Upper lobe of left lung (tissue), 6 donors: ENCODE measurements around the gene MT1H. TPM values are rescaled to one million over a fixed set of nuclear protein-coding genes. Genes with fewer than 3 reads are reported as not detected.

Experiments used
- ATAC-seq, 2 donors: fragments of 200-7000 bp; cut with Tn5 transposase; one replicate each; pipeline ENCODE4 v1.9.1; 2022; ENCODE audit warnings: mild to moderate bottlenecking in 2 of 2, moderate library complexity in 2 of 2; ENCODE audit not compliant: low FRiP score in 2 of 2
- DNase-seq, 2 donors: peaks; one replicate each; pipeline ENCODE4 v3.0.0-alpha.2; 2019 to 2020
- H3K27ac ChIP-seq, 4 donors: fragments of 200-600 bp; sonication (generic); one replicate each; pipeline ENCODE4 v1.5.1; 2016 to 2019
- H3K27me3 ChIP-seq, 4 donors: fragments of 200-600 bp; sonication (generic); one replicate each; pipeline ENCODE4 v1.5.1; 2017 to 2019
- H3K36me3 ChIP-seq, 4 donors: fragments of 200-600 bp; sonication (generic); one replicate each; pipeline ENCODE4 v1.5.1; 2016 to 2019
- H3K4me1 ChIP-seq, 4 donors: fragments of 200-600 bp; sonication (generic); one replicate each; pipeline ENCODE4 v1.5.1; 2018 to 2019
- H3K4me3 ChIP-seq, 4 donors: fragments of 200-600 bp; sonication (generic); one replicate each; pipeline ENCODE4 v1.5.1; 2017 to 2019; ENCODE audit warnings: mild to moderate bottlenecking in 2 of 4, moderate library complexity in 1 of 4
- H3K9me3 ChIP-seq, 4 donors: fragments of 200-600 bp; sonication (generic); one replicate each; pipeline ENCODE4 v1.5.1; 2018 to 2019
- EP300 ChIP-seq, 4 donors: sonication (generic); formaldehyde crosslinking; IDR thresholded peaks; one replicate each; pipeline ENCODE4 v1.5.1; 2017; ENCODE audit warnings: antibody characterized with exemption in 4 of 4, control low read depth in 2 of 4
- POLR2A ChIP-seq, 4 donors: fragments of 450-650 bp; IDR thresholded peaks; one replicate each; pipeline ENCODE4 v1.5.1; 2016 to 2017; ENCODE audit warnings: antibody characterized with exemption in 4 of 4, mild to moderate bottlenecking in 2 of 4
- POLR2AphosphoS5 ChIP-seq, 2 donors: sonication (generic); formaldehyde crosslinking; IDR thresholded peaks; one replicate each; pipeline ENCODE4 v1.5.1; 2017; ENCODE audit warnings: antibody characterized with exemption in 2 of 2
- WGBS, 2 donors: methylation state at CpG; one replicate each; pipeline ENCODE4 v1.1.5; 2017 to 2018; 5-methylcytosine and 5-hydroxymethylcytosine counted together
- total RNA-seq, 6 donors: library from RNA; depleted of rRNA in 4 of 6; stranded (reverse); fragments of >200 nt in 4 of 6; gene quantifications; one replicate each; pipeline versions ENCODE4 v1.1.0 to v1.2.1, GENCODE V29; 2016 to 2021
- TF ChIP-seq, protein P1 (sequence below), 6 experiments: fragments of 450-650 bp in 4 of 6; fragments of 200-600 bp in 2 of 6; sonication (generic) in 2 of 6; IDR thresholded peaks; one replicate each; pipeline ENCODE4 v1.5.1; 2016 to 2019; ENCODE audit warnings: antibody characterized with exemption in 6 of 6
- donor health status: DM: no; HTN: no; CAD: no; lungs with moderate emphysema.
- donor health status: DM: no; HTN: yes; CAD: no; lungs with severe emphysema.

Gene MT1H
- total RNA-seq, 6 donors from 2014 or later, result 2.9 to 9.3 TPM; not detected in 4

DNA sequence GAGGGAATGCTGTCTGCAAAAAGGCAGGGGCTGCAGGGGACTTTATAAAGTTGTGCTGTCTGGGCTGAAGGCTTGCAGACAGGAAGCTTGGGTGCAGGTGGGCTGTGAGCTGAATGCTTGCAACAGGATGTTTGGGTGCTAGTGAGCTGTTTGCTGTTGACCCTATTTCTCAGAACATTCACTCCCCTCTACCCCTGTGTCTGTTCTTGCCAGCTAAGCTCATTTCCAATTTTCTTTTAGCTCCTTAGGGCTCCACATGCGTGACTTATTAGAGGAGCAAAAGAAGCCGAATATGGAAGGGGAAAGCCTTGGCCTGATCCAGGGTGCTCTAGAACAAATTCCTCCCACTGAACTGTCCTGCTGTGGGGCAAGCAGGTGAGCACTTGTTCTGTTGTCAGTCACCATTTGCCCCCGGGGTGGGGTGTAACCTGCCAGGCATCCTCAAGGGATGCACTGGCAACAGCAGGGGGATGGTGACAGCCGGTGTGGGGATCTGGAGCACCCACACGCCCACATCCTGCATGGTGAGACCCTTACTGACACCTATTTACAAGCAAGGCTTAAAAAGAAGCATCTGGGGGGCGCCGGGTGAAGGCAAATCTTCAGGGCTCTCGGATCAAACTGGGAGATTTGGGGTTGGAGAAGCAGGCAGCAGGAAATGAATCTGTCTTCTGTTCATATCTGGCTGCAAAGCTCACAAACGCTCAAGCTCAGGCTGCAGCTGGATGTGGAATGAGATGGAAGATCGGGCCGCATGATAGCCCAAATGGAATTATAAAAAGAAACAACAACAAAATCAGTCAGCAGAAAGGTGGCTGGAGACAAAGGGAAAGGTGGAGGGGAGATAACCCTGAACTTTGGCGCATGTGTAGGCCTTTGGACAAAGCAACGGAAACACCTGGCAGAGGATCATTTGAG, 39.2 kb downstream of the MT1H start:
- no peak for DNase-seq
- H3K27me3 ChIP-seq, result no peaks in the 10 kb centered on the region
- no peaks in the 10 kb centered on the region for H3K9me3 ChIP-seq
- ATAC-seq, result no peak
- H3K36me3 ChIP-seq, result no peaks in the 10 kb centered on the region
- peak overlapping the region in 1 of 4 donors; percentile 64 for H3K27ac ChIP-seq
- TF ChIP-seq, protein P1, sequence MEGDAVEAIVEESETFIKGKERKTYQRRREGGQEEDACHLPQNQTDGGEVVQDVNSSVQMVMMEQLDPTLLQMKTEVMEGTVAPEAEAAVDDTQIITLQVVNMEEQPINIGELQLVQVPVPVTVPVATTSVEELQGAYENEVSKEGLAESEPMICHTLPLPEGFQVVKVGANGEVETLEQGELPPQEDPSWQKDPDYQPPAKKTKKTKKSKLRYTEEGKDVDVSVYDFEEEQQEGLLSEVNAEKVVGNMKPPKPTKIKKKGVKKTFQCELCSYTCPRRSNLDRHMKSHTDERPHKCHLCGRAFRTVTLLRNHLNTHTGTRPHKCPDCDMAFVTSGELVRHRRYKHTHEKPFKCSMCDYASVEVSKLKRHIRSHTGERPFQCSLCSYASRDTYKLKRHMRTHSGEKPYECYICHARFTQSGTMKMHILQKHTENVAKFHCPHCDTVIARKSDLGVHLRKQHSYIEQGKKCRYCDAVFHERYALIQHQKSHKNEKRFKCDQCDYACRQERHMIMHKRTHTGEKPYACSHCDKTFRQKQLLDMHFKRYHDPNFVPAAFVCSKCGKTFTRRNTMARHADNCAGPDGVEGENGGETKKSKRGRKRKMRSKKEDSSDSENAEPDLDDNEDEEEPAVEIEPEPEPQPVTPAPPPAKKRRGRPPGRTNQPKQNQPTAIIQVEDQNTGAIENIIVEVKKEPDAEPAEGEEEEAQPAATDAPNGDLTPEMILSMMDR (IDR thresholded peaks at IDR 0.05), result no peak
- TF ChIP-seq POLR2AphosphoS5 (IDR thresholded peaks at IDR 0.05) (no peak), POLR2A (IDR thresholded peaks at IDR 0.05) (no peak), EP300 (IDR thresholded peaks at IDR 0.05) (no peak)
- H3K4me1 ChIP-seq, result no peaks in the 10 kb centered on the region
- 68 to 77% methylated on average over 12 to 13 of the region's 13 CpGs for WGBS, 2 donors
- H3K4me3 ChIP-seq, result no peak overlapping the region

DNA sequence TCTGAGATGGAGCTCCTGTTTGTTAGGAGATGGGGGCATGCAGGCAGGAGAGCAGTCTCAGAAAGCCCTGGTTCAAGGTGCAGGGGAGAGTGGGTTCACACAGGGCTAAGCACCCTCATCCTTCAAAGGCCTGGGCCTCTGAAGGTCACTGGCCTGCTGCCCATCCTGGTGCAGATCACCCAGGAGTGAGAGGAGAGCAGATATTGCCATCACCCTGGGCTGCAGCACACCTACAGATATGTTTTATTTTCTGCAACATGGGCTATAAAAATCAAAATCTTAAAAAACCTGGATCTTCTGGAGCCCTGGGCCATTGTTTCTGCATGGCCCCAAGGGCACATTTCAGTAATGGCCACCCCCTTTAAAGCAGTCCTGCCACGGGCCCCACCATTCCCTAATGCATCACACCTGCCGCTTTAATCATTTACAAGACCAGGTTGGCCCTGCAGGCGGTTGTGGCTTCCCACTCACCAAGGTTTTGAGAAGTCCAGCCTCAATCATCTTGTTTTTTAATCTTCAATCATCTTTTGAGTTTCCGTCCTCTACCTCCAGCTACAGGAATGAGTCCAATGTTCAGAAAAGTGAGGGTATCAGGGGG, 39.9 kb downstream of the MT1H start:
- ATAC-seq, result no peak
- Histone ChIP-seq H3K27ac (no peak overlapping the region), H3K4me1 (no peaks in the 10 kb centered on the region), H3K36me3 (no peaks in the 10 kb centered on the region), H3K27me3 (no peaks in the 10 kb centered on the region), H3K4me3 (no peak overlapping the region), H3K9me3 (no peaks in the 10 kb centered on the region)
- WGBS, 2 donors, result 82 to 93% methylated on average over 4 of the region's 4 CpGs
- no peak for TF ChIP-seq EP300 (IDR thresholded peaks at IDR 0.05)
- TF ChIP-seq, protein P1 (IDR thresholded peaks at IDR 0.05), result no peak
- TF ChIP-seq POLR2AphosphoS5 (IDR thresholded peaks at IDR 0.05), result no peak
- TF ChIP-seq POLR2A (IDR thresholded peaks at IDR 0.05), result no peak
- no peak for DNase-seq

DNA sequence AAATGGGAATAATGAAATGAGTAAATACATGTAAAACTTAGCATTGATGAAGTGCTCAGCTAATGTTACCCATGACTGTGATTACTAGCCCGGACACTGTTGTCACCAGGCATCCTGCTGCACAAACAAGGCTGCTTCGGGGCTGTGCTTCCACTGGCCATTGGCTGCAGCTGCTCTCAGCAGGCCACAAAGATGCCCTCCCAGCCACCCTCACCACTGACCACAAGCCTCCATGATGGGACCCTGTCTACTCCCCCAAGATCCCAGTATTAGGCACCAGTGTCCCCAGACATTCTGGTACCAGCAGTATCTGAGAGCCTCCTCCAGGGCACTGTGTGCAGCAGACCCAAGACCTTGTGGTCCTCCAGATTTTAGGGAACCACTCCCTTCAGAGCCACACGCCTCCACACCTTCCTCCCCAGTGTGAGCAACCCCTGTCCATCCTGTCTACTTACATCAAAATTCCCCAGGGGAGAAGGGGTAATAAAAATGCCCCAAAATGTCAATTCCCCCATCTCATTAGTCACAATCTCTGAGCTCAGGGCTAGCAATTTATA, 40.6 kb downstream of the MT1H start:
- Histone ChIP-seq H3K4me3 (no peak overlapping the region), H3K27me3 (no peaks in the 10 kb centered on the region), H3K36me3 (no peaks in the 10 kb centered on the region), H3K9me3 (no peaks in the 10 kb centered on the region), H3K4me1 (no peaks in the 10 kb centered on the region), H3K27ac (no peak overlapping the region)
- WGBS, 2 donors, result 84% methylated on average over 3 of the region's 3 CpGs
- TF ChIP-seq, protein P1 (IDR thresholded peaks at IDR 0.05), result no peak
- TF ChIP-seq POLR2A (IDR thresholded peaks at IDR 0.05) (no peak), EP300 (IDR thresholded peaks at IDR 0.05) (no peak), POLR2AphosphoS5 (IDR thresholded peaks at IDR 0.05) (no peak)
- ATAC-seq (peak in 1 of 2 donors; percentile 41), DNase-seq (no peak)

DNA sequence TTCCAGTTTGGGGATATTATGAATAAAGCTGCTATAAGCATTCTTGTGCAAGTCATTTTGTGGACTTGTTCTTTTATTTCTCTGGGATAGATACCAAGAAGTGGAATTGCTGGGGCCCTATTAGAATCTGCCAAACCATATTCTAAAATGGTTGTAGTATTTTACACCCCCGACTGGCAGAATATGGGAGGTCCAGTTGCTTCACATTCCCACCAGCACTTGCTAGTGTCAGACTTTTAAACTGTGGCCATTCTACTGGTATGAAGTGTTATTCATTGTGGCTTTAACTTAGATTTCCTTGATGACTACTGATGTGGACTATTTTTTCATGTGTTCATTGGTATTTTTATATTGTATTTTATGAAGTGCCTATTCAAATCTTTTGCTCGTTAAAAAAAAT, 42.2 kb downstream of the MT1H start:
- no peaks in the 10 kb centered on the region for H3K27me3 ChIP-seq
- 82 to 83% methylated on average over 2 of the region's 2 CpGs for WGBS, 2 donors
- H3K36me3 ChIP-seq, result no peaks in the 10 kb centered on the region
- no peak for ATAC-seq
- TF ChIP-seq, protein P1 (IDR thresholded peaks at IDR 0.05), result no peak
- TF ChIP-seq POLR2A (IDR thresholded peaks at IDR 0.05) (no peak), POLR2AphosphoS5 (IDR thresholded peaks at IDR 0.05) (no peak), EP300 (IDR thresholded peaks at IDR 0.05) (no peak)
- H3K27ac ChIP-seq, result no peak overlapping the region
- no peaks in the 10 kb centered on the region for H3K4me1 ChIP-seq
- no peak for DNase-seq
- no peaks in the 10 kb centered on the region for H3K9me3 ChIP-seq
- no peak overlapping the region for H3K4me3 ChIP-seq
